NCI-H526 (cell line): ENCODE data around the gene CLASP1.
"Not testable (repeated sequence)": the region's sequence is repeated elsewhere in the genome, so short reads cannot be mapped to it uniquely, and the experiment has no call there.

Source experiments
- DNase-seq, 2 experiments: peaks; one replicate each; lab custom pipeline; 2025; lab: John Stamatoyannopoulos, UW

CLASP1 gene

GRCh38 chr2:121577381-121577780 is 71.9 kb downstream of the CLASP1 start:
- no peak for DNase-seq

- DNase-seq, result no peak
These were observed 73.0 kb downstream of the CLASP1 start for GRCh38 chr2:121576263-121576662.

GRCh38 chr2:121575800-121576199 is 73.5 kb downstream of the CLASP1 start:
- DNase-seq, result no peak

GRCh38 chr2:121570667-121571055 is 78.6 kb downstream of the CLASP1 start:
- no peak for DNase-seq

- no peak for DNase-seq
These were observed 79.1 kb downstream of the CLASP1 start for GRCh38 chr2:121570036-121570666.

- no peak for DNase-seq
These were observed 81.3 kb downstream of the CLASP1 start for GRCh38 chr2:121567957-121568409.

GRCh38 chr2:121567452-121567851 is 81.8 kb downstream of the CLASP1 start:
- DNase-seq, result no peak

- peak; percentile 18 to 43 for DNase-seq
These were observed 83.6 kb downstream of the CLASP1 start for GRCh38 chr2:121565389-121566250.

GRCh38 chr2:121564905-121565304 is 84.4 kb downstream of the CLASP1 start:
- DNase-seq, result no peak

GRCh38 chr2:121563754-121564153 is 85.5 kb downstream of the CLASP1 start:
- not testable (repeated sequence) for DNase-seq

GRCh38 chr2:121562269-121563176 is 86.7 kb downstream of the CLASP1 start:
- DNase-seq, result no peak

- no peak for DNase-seq
These were observed 87.5 kb downstream of the CLASP1 start for GRCh38 chr2:121561617-121562268.

GRCh38 chr2:121558329-121558728 is 90.9 kb downstream of the CLASP1 start:
- DNase-seq, result no peak

- no peak for DNase-seq
These were observed 94.3 kb downstream of the CLASP1 start for GRCh38 chr2:121555008-121555407.

- DNase-seq, result peak; percentile 73 to 78
These were observed 96.6 kb downstream of the CLASP1 start for GRCh38 chr2:121552477-121553180.

- DNase-seq, result no peak
These were observed 98.6 kb downstream of the CLASP1 start for GRCh38 chr2:121550669-121551068.

- no peak for DNase-seq
These were observed 101.6 kb downstream of the CLASP1 start for GRCh38 chr2:121547646-121548045.

- no peak for DNase-seq
These were observed 103.3 kb downstream of the CLASP1 start for GRCh38 chr2:121545913-121546312.

- DNase-seq, result no peak
These were observed 104.0 kb downstream of the CLASP1 start for GRCh38 chr2:121545257-121545656.

- DNase-seq, result no peak
These were observed 107.8 kb downstream of the CLASP1 start for GRCh38 chr2:121541495-121541894.
